ENCODE measurements around the gene NLGN1.

DNA sequence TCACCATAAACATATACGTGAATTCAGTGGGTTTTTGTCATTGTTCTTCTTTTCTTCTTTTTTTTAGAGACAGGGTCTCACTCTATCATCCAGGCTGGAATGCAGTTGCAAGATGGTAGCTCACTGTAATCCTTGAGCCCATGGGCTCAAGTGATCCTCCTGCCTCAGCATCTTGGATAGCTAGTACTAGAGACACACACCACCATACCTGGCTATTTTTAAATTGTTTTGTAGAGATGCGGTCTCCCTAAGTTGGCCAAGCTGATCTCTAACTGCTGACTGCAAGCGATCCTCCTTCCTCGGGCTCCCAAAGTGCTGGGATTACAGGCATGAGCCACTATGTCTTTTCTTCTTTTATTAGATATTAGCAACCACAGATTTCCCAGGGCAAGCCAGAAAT lies 220.6 kb downstream of the NLGN1 start:
- TF ChIP-seq, protein P1, sequence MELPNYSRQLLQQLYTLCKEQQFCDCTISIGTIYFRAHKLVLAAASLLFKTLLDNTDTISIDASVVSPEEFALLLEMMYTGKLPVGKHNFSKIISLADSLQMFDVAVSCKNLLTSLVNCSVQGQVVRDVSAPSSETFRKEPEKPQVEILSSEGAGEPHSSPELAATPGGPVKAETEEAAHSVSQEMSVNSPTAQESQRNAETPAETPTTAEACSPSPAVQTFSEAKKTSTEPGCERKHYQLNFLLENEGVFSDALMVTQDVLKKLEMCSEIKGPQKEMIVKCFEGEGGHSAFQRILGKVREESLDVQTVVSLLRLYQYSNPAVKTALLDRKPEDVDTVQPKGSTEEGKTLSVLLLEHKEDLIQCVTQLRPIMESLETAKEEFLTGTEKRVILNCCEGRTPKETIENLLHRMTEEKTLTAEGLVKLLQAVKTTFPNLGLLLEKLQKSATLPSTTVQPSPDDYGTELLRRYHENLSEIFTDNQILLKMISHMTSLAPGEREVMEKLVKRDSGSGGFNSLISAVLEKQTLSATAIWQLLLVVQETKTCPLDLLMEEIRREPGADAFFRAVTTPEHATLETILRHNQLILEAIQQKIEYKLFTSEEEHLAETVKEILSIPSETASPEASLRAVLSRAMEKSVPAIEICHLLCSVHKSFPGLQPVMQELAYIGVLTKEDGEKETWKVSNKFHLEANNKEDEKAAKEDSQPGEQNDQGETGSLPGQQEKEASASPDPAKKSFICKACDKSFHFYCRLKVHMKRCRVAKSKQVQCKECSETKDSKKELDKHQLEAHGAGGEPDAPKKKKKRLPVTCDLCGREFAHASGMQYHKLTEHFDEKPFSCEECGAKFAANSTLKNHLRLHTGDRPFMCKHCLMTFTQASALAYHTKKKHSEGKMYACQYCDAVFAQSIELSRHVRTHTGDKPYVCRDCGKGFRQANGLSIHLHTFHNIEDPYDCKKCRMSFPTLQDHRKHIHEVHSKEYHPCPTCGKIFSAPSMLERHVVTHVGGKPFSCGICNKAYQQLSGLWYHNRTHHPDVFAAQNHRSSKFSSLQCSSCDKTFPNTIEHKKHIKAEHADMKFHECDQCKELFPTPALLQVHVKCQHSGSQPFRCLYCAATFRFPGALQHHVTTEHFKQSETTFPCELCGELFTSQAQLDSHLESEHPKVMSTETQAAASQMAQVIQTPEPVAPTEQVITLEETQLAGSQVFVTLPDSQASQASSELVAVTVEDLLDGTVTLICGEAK (IDR thresholded peaks at IDR 0.05) = no peak
- TF ChIP-seq, protein P1 (CRISPR knock-in tag; IDR thresholded peaks at IDR 0.05) = no peak
- no peak for TF ChIP-seq POLR2AphosphoS5 (IDR thresholded peaks at IDR 0.05; ENCODE audit: control insufficient read depth, insufficient read depth, low read depth, low read length)
- TF ChIP-seq, protein P2, sequence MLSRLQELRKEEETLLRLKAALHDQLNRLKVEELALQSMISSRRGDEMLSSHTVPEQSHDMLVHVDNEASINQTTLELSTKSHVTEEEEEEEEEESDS (CRISPR knock-in tag; IDR thresholded peaks at IDR 0.05) = no peak
